GM18868 (cell line): ENCODE results near the gene SRRM2.

ENCODE experiments used
- ATAC-seq: cut with Tn5 transposase; IDR thresholded peaks from one replicate; pipeline ENCODE4 v1.9.1; 2021; ENCODE audit warnings: mild to moderate bottlenecking, moderate library complexity; ENCODE audit not compliant: unreplicated experiment

SRRM2 gene

GRCh38 chr16:2737895-2738418 lies 14.5 kb upstream of the SRRM2 start:
- ATAC-seq, result no peak

- ATAC-seq, result no peak
Measured at GRCh38 chr16:2738615-2739014, 13.8 kb upstream of the SRRM2 start.

- ATAC-seq, result no peak
Measured at GRCh38 chr16:2739625-2740430, 12.6 kb upstream of the SRRM2 start.

GRCh38 chr16:2740476-2740875 lies 12.0 kb upstream of the SRRM2 start:
- ATAC-seq, result no peak

- ATAC-seq, result no peak
Measured at GRCh38 chr16:2741168-2741567, 11.3 kb upstream of the SRRM2 start.

- no peak for ATAC-seq
Measured at GRCh38 chr16:2742323-2743006, 10.0 kb upstream of the SRRM2 start.

GRCh38 chr16:2743007-2743810 lies 9.2 kb upstream of the SRRM2 start:
- no peak for ATAC-seq

- no peak for ATAC-seq
Measured at GRCh38 chr16:2744711-2745110, 7.7 kb upstream of the SRRM2 start.

- ATAC-seq, result no peak
Measured at GRCh38 chr16:2745116-2745890, 7.1 kb upstream of the SRRM2 start.

GRCh38 chr16:2745961-2746360 lies 6.5 kb upstream of the SRRM2 start:
- no peak for ATAC-seq

GRCh38 chr16:2748757-2749455 lies 3.5 kb upstream of the SRRM2 start:
- no peak for ATAC-seq

- no peak for ATAC-seq
Measured at GRCh38 chr16:2749476-2749875, 3.0 kb upstream of the SRRM2 start.

GRCh38 chr16:2749936-2750335 lies 2.5 kb upstream of the SRRM2 start:
- no peak for ATAC-seq

GRCh38 chr16:2751577-2752034 lies 832 bp upstream of the SRRM2 start:
- no peak for ATAC-seq

GRCh38 chr16:2752850-2753732 lies 653 bp downstream of the SRRM2 start:
- ATAC-seq, result peak; percentile 44

GRCh38 chr16:2753733-2754020 lies 1.2 kb downstream of the SRRM2 start:
- ATAC-seq, result no peak

GRCh38 chr16:2755158-2755557 lies 2.7 kb downstream of the SRRM2 start:
- ATAC-seq, result no peak

GRCh38 chr16:2756288-2757015 lies 4.0 kb downstream of the SRRM2 start:
- no peak for ATAC-seq
